ENCODE results near the gene LAMTOR3. TPM values are rescaled to one million over a fixed set of nuclear protein-coding genes. Genes with fewer than 3 reads are reported as not detected.

LAMTOR3 gene
- total and polyA plus RNA-seq, 10 of the 15 experiments (the other 5 are each of a cell fraction or from before 2014, with no cell fraction given) = 30.1 to 120 (median 65.5) TPM

DNA sequence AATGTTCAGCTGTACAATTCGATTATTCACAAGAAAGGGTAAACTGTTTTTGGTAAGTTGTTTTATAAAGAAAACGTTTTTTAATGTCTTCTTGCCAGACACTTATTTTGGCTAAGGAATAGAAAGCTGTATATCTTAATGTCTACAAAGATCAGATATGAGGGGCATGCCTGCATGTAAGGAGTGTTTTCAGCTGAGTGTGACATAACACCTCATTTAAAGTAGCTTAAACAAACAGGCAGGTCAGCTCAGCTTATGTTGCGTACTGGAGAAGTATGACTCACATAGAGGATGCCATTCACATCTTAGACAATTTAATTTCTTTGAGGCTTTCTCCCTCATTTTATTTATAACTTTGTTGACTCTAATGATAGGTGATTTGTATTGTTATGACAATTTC, 30.4 kb downstream of the LAMTOR3 start:
- TF ChIP-seq, protein P1, sequence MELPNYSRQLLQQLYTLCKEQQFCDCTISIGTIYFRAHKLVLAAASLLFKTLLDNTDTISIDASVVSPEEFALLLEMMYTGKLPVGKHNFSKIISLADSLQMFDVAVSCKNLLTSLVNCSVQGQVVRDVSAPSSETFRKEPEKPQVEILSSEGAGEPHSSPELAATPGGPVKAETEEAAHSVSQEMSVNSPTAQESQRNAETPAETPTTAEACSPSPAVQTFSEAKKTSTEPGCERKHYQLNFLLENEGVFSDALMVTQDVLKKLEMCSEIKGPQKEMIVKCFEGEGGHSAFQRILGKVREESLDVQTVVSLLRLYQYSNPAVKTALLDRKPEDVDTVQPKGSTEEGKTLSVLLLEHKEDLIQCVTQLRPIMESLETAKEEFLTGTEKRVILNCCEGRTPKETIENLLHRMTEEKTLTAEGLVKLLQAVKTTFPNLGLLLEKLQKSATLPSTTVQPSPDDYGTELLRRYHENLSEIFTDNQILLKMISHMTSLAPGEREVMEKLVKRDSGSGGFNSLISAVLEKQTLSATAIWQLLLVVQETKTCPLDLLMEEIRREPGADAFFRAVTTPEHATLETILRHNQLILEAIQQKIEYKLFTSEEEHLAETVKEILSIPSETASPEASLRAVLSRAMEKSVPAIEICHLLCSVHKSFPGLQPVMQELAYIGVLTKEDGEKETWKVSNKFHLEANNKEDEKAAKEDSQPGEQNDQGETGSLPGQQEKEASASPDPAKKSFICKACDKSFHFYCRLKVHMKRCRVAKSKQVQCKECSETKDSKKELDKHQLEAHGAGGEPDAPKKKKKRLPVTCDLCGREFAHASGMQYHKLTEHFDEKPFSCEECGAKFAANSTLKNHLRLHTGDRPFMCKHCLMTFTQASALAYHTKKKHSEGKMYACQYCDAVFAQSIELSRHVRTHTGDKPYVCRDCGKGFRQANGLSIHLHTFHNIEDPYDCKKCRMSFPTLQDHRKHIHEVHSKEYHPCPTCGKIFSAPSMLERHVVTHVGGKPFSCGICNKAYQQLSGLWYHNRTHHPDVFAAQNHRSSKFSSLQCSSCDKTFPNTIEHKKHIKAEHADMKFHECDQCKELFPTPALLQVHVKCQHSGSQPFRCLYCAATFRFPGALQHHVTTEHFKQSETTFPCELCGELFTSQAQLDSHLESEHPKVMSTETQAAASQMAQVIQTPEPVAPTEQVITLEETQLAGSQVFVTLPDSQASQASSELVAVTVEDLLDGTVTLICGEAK (IDR thresholded peaks at IDR 0.05; ENCODE audit: borderline replicate concordance) = no peak
- TF ChIP-seq, protein P2, sequence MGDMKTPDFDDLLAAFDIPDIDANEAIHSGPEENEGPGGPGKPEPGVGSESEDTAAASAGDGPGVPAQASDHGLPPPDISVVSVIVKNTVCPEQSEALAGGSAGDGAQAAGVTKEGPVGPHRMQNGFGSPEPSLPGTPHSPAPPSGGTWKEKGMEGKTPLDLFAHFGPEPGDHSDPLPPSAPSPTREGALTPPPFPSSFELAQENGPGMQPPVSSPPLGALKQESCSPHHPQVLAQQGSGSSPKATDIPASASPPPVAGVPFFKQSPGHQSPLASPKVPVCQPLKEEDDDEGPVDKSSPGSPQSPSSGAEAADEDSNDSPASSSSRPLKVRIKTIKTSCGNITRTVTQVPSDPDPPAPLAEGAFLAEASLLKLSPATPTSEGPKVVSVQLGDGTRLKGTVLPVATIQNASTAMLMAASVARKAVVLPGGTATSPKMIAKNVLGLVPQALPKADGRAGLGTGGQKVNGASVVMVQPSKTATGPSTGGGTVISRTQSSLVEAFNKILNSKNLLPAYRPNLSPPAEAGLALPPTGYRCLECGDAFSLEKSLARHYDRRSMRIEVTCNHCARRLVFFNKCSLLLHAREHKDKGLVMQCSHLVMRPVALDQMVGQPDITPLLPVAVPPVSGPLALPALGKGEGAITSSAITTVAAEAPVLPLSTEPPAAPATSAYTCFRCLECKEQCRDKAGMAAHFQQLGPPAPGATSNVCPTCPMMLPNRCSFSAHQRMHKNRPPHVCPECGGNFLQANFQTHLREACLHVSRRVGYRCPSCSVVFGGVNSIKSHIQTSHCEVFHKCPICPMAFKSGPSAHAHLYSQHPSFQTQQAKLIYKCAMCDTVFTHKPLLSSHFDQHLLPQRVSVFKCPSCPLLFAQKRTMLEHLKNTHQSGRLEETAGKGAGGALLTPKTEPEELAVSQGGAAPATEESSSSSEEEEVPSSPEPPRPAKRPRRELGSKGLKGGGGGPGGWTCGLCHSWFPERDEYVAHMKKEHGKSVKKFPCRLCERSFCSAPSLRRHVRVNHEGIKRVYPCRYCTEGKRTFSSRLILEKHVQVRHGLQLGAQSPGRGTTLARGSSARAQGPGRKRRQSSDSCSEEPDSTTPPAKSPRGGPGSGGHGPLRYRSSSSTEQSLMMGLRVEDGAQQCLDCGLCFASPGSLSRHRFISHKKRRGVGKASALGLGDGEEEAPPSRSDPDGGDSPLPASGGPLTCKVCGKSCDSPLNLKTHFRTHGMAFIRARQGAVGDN (IDR thresholded peaks at IDR 0.05) = no peak
- TF ChIP-seq FOXK2 (IDR thresholded peaks at IDR 0.05) = no peak
- TF ChIP-seq, protein P3, sequence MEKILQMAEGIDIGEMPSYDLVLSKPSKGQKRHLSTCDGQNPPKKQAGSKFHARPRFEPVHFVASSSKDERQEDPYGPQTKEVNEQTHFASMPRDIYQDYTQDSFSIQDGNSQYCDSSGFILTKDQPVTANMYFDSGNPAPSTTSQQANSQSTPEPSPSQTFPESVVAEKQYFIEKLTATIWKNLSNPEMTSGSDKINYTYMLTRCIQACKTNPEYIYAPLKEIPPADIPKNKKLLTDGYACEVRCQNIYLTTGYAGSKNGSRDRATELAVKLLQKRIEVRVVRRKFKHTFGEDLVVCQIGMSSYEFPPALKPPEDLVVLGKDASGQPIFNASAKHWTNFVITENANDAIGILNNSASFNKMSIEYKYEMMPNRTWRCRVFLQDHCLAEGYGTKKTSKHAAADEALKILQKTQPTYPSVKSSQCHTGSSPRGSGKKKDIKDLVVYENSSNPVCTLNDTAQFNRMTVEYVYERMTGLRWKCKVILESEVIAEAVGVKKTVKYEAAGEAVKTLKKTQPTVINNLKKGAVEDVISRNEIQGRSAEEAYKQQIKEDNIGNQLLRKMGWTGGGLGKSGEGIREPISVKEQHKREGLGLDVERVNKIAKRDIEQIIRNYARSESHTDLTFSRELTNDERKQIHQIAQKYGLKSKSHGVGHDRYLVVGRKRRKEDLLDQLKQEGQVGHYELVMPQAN (conservative IDR thresholded peaks at IDR 0.05) = no peak
- no peak for TF ChIP-seq BACH1 (IDR thresholded peaks at IDR 0.05; ENCODE audit: borderline replicate concordance)
- no peak for TF ChIP-seq ZNF622 (IDR thresholded peaks at IDR 0.05)
- TF ChIP-seq ZNF384 (IDR thresholded peaks at IDR 0.05; ENCODE audit: borderline replicate concordance, low read depth, low read length) = no peak
- no peak for TF ChIP-seq SMAD5 (IDR thresholded peaks at IDR 0.05; ENCODE audit: low read depth)
- no peak for TF ChIP-seq SIX5 (IDR thresholded peaks at IDR 0.05; ENCODE audit: low read depth, low read length, severe bottlenecking)
- TF ChIP-seq ESRRA (IDR thresholded peaks at IDR 0.05; ENCODE audit: low read length) = no peak
- no peak for DNase-seq (ENCODE audit: low read depth, low spot score)
- ATAC-seq = no peak
- Histone ChIP-seq H3K4me3 (no peak overlapping the region), H2AFZ (ENCODE audit: control insufficient read depth, low read depth, low read length) (no peak overlapping the region), H3K36me3 (ENCODE audit: control insufficient read depth in 2 of 2, insufficient read depth in 2 of 2, low read length in 1 of 2) (peaks cover 6 to 25% of the 10 kb centered on the region in 2 experiments), H3K9me3 (replicated peaks; ENCODE audit: control insufficient read depth, insufficient read depth, low read length) (no peaks in the 10 kb centered on the region), H4K20me1 (ENCODE audit: control insufficient read depth, insufficient read depth) (no peaks in the 10 kb centered on the region), H3K4me1 (ENCODE audit: control insufficient read depth, insufficient read depth, low read length) (peaks cover 13% of the 10 kb centered on the region), H3K79me2 (ENCODE audit: control insufficient read depth, insufficient read depth, low read length) (no peaks in the 10 kb centered on the region; the same call in 1 of the 2 replicates), H3K27ac (ENCODE audit: control insufficient read depth, insufficient read depth) (no peak overlapping the region), H3K4me2 (ENCODE audit: control insufficient read depth, insufficient read depth) (no peak overlapping the region), H3K27me3 (replicated peaks in 1 of 2; ENCODE audit: control insufficient read depth in 2 of 2, insufficient read depth in 2 of 2, low read length in 1 of 2) (no peaks in the 10 kb centered on the region), H3K9ac (ENCODE audit: control insufficient read depth, insufficient read depth, low read length) (no peak overlapping the region)
- BruUV-seq (replicated peaks) = no TSS peak
- intact Hi-C loops (cut with micrococcal nuclease; ENCODE audit: unreplicated experiment) = no loop called here
- ChIA-PET CTCF (interaction anchor here (1.1 to 1.8 kb wide), 2 partner anchors 21 to 56 kb away, joined by 3 to 5 read pairs; no protein-coding TSS in a partner anchor), SMC1A (ENCODE audit: uncharacterized antibody, unreplicated experiment) (interaction anchor here (1.2 to 2.9 kb wide), 3 partner anchors 8 to 52 kb away, joined by 3 to 8 read pairs (median 6); no protein-coding TSS in a partner anchor), POLR2A (interaction anchor here (0.6 to 0.8 kb wide), 3 partner anchors 20 to 228 kb away, joined by 3 read pairs; no protein-coding TSS in a partner anchor), RAD21 (ENCODE audit: unreplicated experiment) (interaction anchor here (0.7 to 0.8 kb wide), 2 partner anchors 10 to 47 kb away, joined by 3 read pairs; partner anchors contain the start of gene DAPP1)
- no peak for FAIRE-seq
- in situ Hi-C loops (cut with MboI) = no loop called here
- WGBS (ENCODE audit: insufficient coverage, insufficient replicate concordance, low lambda C conversion rate, missing lambda C conversion rate) = 48% methylated on average over 3 of the region's 3 CpGs

Measured in GM12878 (cell line).